IPS-15b (cell line): ENCODE results near the gene ZNF141.
"Not testable (repeated sequence)": the region's sequence is repeated elsewhere in the genome, so short reads cannot be mapped to it uniquely, and the experiment has no call there.

ENCODE experiments used
- H3K27me3 ChIP-seq: one replicate; pipeline ENCODE4 v1.6.1; 2013; ENCODE audit warnings: low read length; ENCODE audit not compliant: control insufficient read depth, insufficient read depth
- H3K36me3 ChIP-seq: one replicate; pipeline ENCODE4 v1.6.1; 2013; ENCODE audit warnings: low read length; ENCODE audit not compliant: control insufficient read depth, insufficient read depth
- H3K4me1 ChIP-seq: one replicate; pipeline ENCODE4 v1.6.1; 2013; ENCODE audit warnings: mild to moderate bottlenecking, low read length; ENCODE audit not compliant: control insufficient read depth, insufficient read depth
- H3K4me3 ChIP-seq: one replicate; pipeline ENCODE4 v1.5.1; 2013; ENCODE audit warnings: low read depth, low read length
- H3K9ac ChIP-seq: one replicate; pipeline ENCODE4 v1.6.1; 2013; ENCODE audit warnings: low read depth, mild to moderate bottlenecking, low read length
- H3K9me3 ChIP-seq: one replicate; pipeline ENCODE4 v1.6.1; 2013; ENCODE audit warnings: mild to moderate bottlenecking, low read length; ENCODE audit not compliant: control insufficient read depth, insufficient read depth

ZNF141 gene

GRCh38 chr4:337143-337931, at the start of gene ZNF141:
Gene ZNF141 (plus strand): TSS chr4:337814. CDS start chr4:337984, 170 bp downstream.
- H3K4me3 ChIP-seq: peak within 1 kb of the TSS; percentile 97
- H3K9ac ChIP-seq: peak within 1 kb of the TSS; percentile 91
- H3K36me3 ChIP-seq: no peaks in the 10 kb centered on the region
- peaks cover 2% of the 10 kb centered on the region for H3K4me1 ChIP-seq
- no peaks in the 10 kb centered on the region for H3K9me3 ChIP-seq
- peaks cover 11% of the 10 kb centered on the region for H3K27me3 ChIP-seq

- Histone ChIP-seq H3K36me3 (peaks cover 3% of the 10 kb centered on the region), H3K4me1 (no peaks in the 10 kb centered on the region), H3K4me3 (no peak overlapping the region), H3K9me3 (peaks cover 14% of the 10 kb centered on the region), H3K27me3 (no peaks in the 10 kb centered on the region), H3K9ac (no peak overlapping the region)
Observed at GRCh38 chr4:288891-289290, 48.7 kb upstream of the ZNF141 start.

- no peaks in the 10 kb centered on the region for H3K27me3 ChIP-seq
- no peaks in the 10 kb centered on the region for H3K4me1 ChIP-seq
- no peak overlapping the region for H3K4me3 ChIP-seq
- H3K9me3 ChIP-seq: peaks cover 3% of the 10 kb centered on the region
- no peaks in the 10 kb centered on the region for H3K36me3 ChIP-seq
- H3K9ac ChIP-seq: no peak overlapping the region
Observed at GRCh38 chr4:294732-295131, 42.9 kb upstream of the ZNF141 start.

DNA sequence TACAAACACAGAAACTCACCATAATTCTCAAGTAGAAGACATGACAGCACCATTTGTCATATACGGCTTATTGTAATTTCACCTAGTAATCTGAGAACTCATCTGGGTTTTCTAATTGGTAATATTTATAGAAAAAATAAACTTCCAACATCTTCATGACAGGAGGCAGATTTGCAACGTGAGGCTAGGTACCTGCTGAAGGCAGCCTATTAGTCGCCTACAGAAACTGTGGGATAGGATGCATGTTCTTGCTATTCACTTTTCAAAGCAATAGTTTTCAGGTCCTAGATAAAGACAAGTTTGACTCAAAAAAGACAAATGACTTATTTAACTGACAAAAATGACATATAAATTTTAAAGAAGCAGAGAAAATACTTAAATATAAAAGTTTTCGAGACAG, 35.2 kb upstream of the ZNF141 start:
- H3K36me3 ChIP-seq: peaks cover 2% of the 10 kb centered on the region
- H3K4me3 ChIP-seq: no peak overlapping the region
- no peaks in the 10 kb centered on the region for H3K9me3 ChIP-seq
- H3K27me3 ChIP-seq: no peaks in the 10 kb centered on the region
- no peaks in the 10 kb centered on the region for H3K4me1 ChIP-seq
- H3K9ac ChIP-seq: no peak overlapping the region

GRCh38 chr4:304516-304915, 33.1 kb upstream of the ZNF141 start:
- H3K9me3 ChIP-seq, H3K36me3 ChIP-seq, H3K27me3 ChIP-seq, H3K4me1 ChIP-seq: not testable (repeated sequence)
- peak overlapping the region; percentile 89 for H3K4me3 ChIP-seq
- peak overlapping the region; percentile 88 for H3K9ac ChIP-seq

- Histone ChIP-seq H3K9ac (peak within 1 kb of the TSS; percentile 88), H3K27me3 (no peaks in the 10 kb centered on the region), H3K4me3 (peak within 1 kb of the TSS; percentile 89), H3K9me3 (no peaks in the 10 kb centered on the region), H3K36me3 (peaks cover 2% of the 10 kb centered on the region), H3K4me1 (no peaks in the 10 kb centered on the region)
Observed at GRCh38 chr4:304969-305680, 32.5 kb upstream of the ZNF141 start, which contains the start of gene ZNF732. Gene ZNF732 (minus strand): TSS chr4:305474. CDS start chr4:305310, 164 bp downstream.

- H3K36me3 ChIP-seq: no peaks in the 10 kb centered on the region
- H3K27me3 ChIP-seq: no peaks in the 10 kb centered on the region
- no peaks in the 10 kb centered on the region for H3K4me1 ChIP-seq
- no peak overlapping the region for H3K4me3 ChIP-seq
- no peaks in the 10 kb centered on the region for H3K9me3 ChIP-seq
- no peak overlapping the region for H3K9ac ChIP-seq
Observed at GRCh38 chr4:306551-306961, 31.1 kb upstream of the ZNF141 start.

DNA sequence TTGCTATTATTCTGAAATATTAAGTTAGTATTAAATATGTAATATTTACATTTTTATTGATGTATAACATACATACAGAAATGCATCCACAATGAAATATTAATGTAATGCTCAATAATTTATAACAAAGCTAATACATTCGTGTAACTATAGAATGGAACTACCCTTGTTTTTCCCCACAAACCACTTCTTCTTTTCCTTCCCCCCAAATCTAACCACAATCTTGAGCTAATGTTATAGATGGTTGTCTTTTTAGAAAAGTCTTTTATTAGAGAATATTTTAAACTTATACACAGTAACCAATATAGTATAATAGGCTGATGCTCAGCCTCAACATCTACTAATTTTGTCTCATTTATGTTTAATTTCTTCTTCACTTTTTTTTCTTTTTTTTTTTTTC, 27.8 kb upstream of the ZNF141 start:
- no peak overlapping the region for H3K9ac ChIP-seq
- no peaks in the 10 kb centered on the region for H3K4me1 ChIP-seq
- no peak overlapping the region for H3K4me3 ChIP-seq
- no peaks in the 10 kb centered on the region for H3K9me3 ChIP-seq
- no peaks in the 10 kb centered on the region for H3K36me3 ChIP-seq
- H3K27me3 ChIP-seq: no peaks in the 10 kb centered on the region

DNA sequence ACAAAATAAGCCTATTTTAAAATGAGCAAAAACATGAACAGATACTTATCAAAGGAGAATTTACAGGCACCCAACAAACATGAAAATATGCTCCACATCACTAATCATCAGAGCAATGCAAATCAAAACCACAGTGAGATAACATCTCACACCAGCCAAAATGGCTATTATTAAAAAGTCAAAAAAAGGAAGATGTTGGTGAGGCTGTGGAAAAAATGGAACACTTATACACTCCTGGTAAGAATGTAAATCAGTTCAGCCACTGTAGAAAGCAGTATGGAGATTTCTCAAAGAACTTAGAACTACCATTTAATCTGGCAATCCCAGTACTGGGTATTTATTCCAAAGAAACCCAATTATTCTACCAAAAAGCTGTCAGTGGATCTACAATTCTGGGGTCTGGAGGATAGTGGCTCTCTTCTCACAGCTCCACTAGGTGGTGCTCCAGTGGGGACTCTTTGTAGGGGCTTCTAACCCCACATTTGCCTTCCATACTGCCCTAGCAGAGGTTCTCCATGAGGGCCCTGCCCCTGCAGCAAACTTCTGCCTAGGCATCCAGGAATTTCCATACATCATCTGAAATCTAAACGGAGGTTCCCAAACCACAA, 23.2 kb upstream of the ZNF141 start:
- no peak overlapping the region for H3K4me3 ChIP-seq
- no peak overlapping the region for H3K9ac ChIP-seq
- no peaks in the 10 kb centered on the region for H3K27me3 ChIP-seq
- no peaks in the 10 kb centered on the region for H3K4me1 ChIP-seq
- no peaks in the 10 kb centered on the region for H3K9me3 ChIP-seq
- H3K36me3 ChIP-seq: no peaks in the 10 kb centered on the region

DNA sequence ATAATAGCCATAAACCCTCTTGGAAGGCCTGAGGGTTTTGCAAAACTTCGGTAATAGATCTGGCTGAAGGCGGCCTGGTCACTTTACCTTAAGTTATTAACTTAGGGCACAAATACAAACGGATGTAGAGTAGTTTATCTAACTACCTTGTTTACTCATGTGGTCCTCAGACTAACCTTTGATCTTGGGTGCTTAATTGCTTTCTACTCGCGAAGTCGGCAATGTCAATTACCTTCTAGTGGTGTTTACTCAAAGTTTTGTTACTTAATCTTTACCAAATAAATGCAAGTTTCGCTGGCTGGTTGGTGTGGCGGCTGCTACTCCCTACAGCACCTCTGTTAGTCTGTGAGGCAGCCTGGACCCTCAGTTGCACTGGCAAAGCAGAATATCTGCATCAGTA, 8.9 kb upstream of the ZNF141 start:
- Histone ChIP-seq H3K36me3 (no peaks in the 10 kb centered on the region), H3K4me1 (no peaks in the 10 kb centered on the region), H3K27me3 (no peaks in the 10 kb centered on the region), H3K4me3 (no peak overlapping the region), H3K9me3 (no peaks in the 10 kb centered on the region), H3K9ac (no peak overlapping the region)

- no peaks in the 10 kb centered on the region for H3K9me3 ChIP-seq
- H3K27me3 ChIP-seq: peaks cover 11% of the 10 kb centered on the region
- no peak overlapping the region for H3K9ac ChIP-seq
- no peaks in the 10 kb centered on the region for H3K36me3 ChIP-seq
- H3K4me3 ChIP-seq: no peak overlapping the region
- peaks cover 2% of the 10 kb centered on the region for H3K4me1 ChIP-seq
Observed at GRCh38 chr4:335515-335914, 2.1 kb upstream of the ZNF141 start.
